Lung (tissue), 12 donors: Measurements from ENCODE around the gene TRIM10. TPM values are rescaled to one million over a fixed set of nuclear protein-coding genes. Genes with fewer than 3 reads are reported as not detected.

Source experiments
- ATAC-seq: fragments of 200-7000 bp; cut with Tn5 transposase; one replicate; pipeline ENCODE4 v1.9.1; 2020; ENCODE audit warnings: moderate number of reproducible peaks; ENCODE audit not compliant: insufficient read depth, low FRiP score
- DNase-seq, 3 donors: peaks; one replicate each; pipeline ENCODE4 v3.0.0-alpha.2; 2013 to 2017
- H3K27ac ChIP-seq, 2 donors: one replicate each; pipeline ENCODE4 v1.5.1; 2013; ENCODE audit warnings: mild to moderate bottlenecking in 2 of 2, moderate library complexity in 2 of 2, control low read depth in 1 of 2, inconsistent platforms in 1 of 2, low read depth in 1 of 2, low read length in 1 of 2
- H3K27me3 ChIP-seq, 3 donors: one replicate each; pipeline ENCODE4 v1.5.1; 2013; ENCODE audit warnings: low read length in 2 of 3; ENCODE audit not compliant: control insufficient read depth in 3 of 3, insufficient read depth in 3 of 3
- H3K36me3 ChIP-seq, 4 donors: one replicate each; pipeline ENCODE4 v1.5.1; 2013; ENCODE audit warnings: low read length in 4 of 4, mild to moderate bottlenecking in 1 of 4, moderate library complexity in 1 of 4; ENCODE audit not compliant: control insufficient read depth in 4 of 4, insufficient read depth in 4 of 4
- H3K4me1 ChIP-seq, 5 donors: one replicate each; pipeline ENCODE4 v1.5.1; 2013; ENCODE audit warnings: low read length in 5 of 5, mild to moderate bottlenecking in 2 of 5, moderate library complexity in 1 of 5; ENCODE audit not compliant: control insufficient read depth in 5 of 5, insufficient read depth in 5 of 5
- H3K4me3 ChIP-seq: one replicate; pipeline ENCODE4 v1.5.1; 2013; ENCODE audit warnings: mild to moderate bottlenecking, control low read depth, moderate library complexity
- H3K9ac ChIP-seq, 2 donors: one replicate each; pipeline ENCODE4 v1.5.1; 2013; ENCODE audit warnings: low read length in 2 of 2, control low read depth in 1 of 2; ENCODE audit not compliant: insufficient read depth in 1 of 2
- H3K9me3 ChIP-seq, 4 donors: one replicate each; pipeline ENCODE4 v1.5.1; 2013; ENCODE audit warnings: low read length in 3 of 4, mild to moderate bottlenecking in 1 of 4, moderate library complexity in 1 of 4; ENCODE audit not compliant: control insufficient read depth in 4 of 4, insufficient read depth in 3 of 4
- WGBS, 2 donors: extraction: QIAGEN DNeasy Blood & Tissue Kit; methylation state at CpG; one replicate each; pipeline ENCODE4 v1.1.7; 2013; 5-methylcytosine and 5-hydroxymethylcytosine counted together
- polyA plus RNA-seq, 2 donors: library from polyadenylated mRNA; stranded (reverse); fragments of 200-250 nt; gene quantifications; one replicate each; pipeline ENCODE4 v1.2.1, GENCODE V29; 2013
- total RNA-seq, 2 donors: library from RNA; depleted of rRNA in 1 of 2; stranded (reverse); fragments of >200 nt in 1 of 2; gene quantifications; one replicate each; pipeline ENCODE4 v1.2.1, GENCODE V29; 2014 to 2021
- TF ChIP-seq, protein P1 (sequence below): IDR thresholded peaks from 2 replicates; pipeline ENCODE4 v1.5.1; 2012; ENCODE audit warnings: mild to moderate bottlenecking; ENCODE audit errors: control extremely low read depth, extremely low read depth
- donor health status: control.
- donor health status: control.
- donor health status: Bipolar disorder and iron deficiency.
- donor health status: healthy.
- donor health status: DM: yes; HTN: yes; CAD: no.

Gene TRIM10
- total and polyA plus RNA-seq, 4 donors, result 0.06 to 1.8 (median 0.09) TPM

DNA sequence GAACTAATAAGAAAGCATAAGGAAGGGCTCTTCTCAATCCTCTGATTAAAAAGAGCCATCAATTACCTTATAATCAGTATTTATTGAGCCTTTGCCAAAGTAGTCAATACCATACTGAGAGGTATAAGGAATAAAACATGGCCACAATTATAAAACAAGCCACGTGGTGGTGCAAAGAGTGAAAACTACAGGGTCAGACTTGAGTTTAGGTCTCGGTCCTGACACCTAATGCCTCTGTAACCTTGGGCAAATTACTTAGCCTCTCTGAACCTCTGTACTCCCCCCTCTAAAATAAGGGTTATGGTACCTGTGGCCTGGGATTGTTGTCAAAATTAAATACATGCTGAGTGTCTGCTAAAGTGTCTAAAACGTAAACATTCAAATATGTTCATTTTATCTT is 11.8 kb downstream of the TRIM10 start:
- ATAC-seq, result no peak
- H3K9ac ChIP-seq, result no peak overlapping the region
- H3K4me1 ChIP-seq, result no peaks in the 10 kb centered on the region
- 63 to 75% methylated on average over 3 of the region's 3 CpGs for WGBS, 2 donors
- TF ChIP-seq, protein P1, sequence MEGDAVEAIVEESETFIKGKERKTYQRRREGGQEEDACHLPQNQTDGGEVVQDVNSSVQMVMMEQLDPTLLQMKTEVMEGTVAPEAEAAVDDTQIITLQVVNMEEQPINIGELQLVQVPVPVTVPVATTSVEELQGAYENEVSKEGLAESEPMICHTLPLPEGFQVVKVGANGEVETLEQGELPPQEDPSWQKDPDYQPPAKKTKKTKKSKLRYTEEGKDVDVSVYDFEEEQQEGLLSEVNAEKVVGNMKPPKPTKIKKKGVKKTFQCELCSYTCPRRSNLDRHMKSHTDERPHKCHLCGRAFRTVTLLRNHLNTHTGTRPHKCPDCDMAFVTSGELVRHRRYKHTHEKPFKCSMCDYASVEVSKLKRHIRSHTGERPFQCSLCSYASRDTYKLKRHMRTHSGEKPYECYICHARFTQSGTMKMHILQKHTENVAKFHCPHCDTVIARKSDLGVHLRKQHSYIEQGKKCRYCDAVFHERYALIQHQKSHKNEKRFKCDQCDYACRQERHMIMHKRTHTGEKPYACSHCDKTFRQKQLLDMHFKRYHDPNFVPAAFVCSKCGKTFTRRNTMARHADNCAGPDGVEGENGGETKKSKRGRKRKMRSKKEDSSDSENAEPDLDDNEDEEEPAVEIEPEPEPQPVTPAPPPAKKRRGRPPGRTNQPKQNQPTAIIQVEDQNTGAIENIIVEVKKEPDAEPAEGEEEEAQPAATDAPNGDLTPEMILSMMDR, result no peak
- no peaks in the 10 kb centered on the region for H3K36me3 ChIP-seq
- no peak overlapping the region for H3K27ac ChIP-seq
- H3K4me3 ChIP-seq, result no peak overlapping the region
- no peaks in the 10 kb centered on the region for H3K9me3 ChIP-seq
- no peak for DNase-seq
- peaks cover 0 to 16% (median 2%) of the 10 kb centered on the region in 3 donors for H3K27me3 ChIP-seq

DNA sequence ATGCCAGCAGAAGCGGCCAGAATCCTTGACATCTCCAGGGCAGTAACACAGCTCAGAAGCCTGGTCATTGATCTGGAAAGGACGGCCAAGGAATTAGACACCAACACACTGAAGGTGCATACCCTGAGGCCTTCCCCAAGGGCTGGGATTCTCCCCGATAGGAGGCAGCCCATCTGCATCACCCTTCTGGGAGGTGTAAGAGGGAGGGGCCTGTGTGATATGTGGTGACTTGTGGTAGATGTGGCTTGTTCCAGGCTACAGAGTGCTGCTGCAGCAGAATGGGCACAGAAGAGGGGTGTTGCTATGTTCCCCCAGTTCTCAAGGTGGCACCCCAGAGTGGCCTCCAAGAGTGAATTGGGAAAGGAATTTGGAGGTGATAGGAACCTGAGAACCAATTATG is 13.9 kb downstream of the TRIM10 start:
- H3K27ac ChIP-seq, result no peak overlapping the region
- no peaks in the 10 kb centered on the region for H3K36me3 ChIP-seq
- no peaks in the 10 kb centered on the region for H3K4me1 ChIP-seq
- WGBS, 2 donors, result 85 to 87% methylated on average over 3 of the region's 3 CpGs
- ATAC-seq (no peak), DNase-seq (no peak)
- H3K9me3 ChIP-seq, result no peaks in the 10 kb centered on the region
- H3K9ac ChIP-seq, result no peak overlapping the region
- TF ChIP-seq, protein P1, result no peak
- H3K27me3 ChIP-seq, result peaks cover 0 to 18% (median 2%) of the 10 kb centered on the region in 3 donors
- H3K4me3 ChIP-seq, result no peak overlapping the region

DNA sequence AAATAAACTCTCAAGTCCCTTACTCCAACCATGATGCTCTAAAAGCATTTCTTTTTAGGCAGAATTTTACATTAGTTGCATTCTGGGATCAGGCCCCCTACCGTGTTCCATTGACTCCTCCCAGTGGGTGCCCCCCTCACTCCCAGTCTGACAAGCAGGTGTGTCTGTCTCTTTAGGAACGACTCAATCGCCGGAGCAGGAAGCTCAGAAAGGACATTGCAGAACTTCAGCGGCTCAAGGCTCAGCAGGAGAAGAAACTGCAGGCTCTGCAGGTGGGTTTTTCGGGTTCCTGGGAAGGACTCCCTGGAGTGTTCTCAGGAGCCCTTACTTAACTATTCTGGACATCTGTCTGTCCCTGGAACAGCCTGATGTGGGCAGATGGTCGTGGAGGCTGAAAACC is 15.2 kb downstream of the TRIM10 start:
- WGBS, 2 donors, result 59 to 65% methylated on average over 7 of the region's 7 CpGs
- Histone ChIP-seq H3K9ac (no peak overlapping the region), H3K27ac (no peak overlapping the region), H3K4me1 (no peaks in the 10 kb centered on the region), H3K36me3 (no peaks in the 10 kb centered on the region), H3K9me3 (no peaks in the 10 kb centered on the region), H3K4me3 (no peak overlapping the region), H3K27me3 (peaks cover 0 to 24% (median 2%) of the 10 kb centered on the region in 3 donors)
- TF ChIP-seq, protein P1, result no peak
- DNase-seq (no peak), ATAC-seq (no peak)

DNA sequence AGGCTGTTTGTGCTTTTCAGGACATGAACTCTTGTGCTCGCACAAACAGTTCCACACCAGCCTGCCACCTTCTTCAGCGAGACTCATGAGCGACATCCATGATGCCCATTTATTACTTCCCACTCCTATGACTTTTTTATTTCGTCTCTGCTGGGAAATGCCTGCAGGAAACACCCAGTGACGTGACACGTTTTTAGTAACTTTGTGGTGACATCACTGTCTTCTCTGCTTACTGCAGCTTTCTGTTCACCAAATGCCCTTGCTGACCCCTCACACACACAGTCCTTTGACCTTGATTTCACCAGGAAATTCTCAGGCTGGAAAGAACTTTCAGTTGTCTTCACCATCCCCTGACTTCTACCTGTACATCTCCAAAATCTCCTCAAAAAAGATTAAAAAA is 16.2 kb downstream of the TRIM10 start:
- DNase-seq (no peak), ATAC-seq (no peak)
- Histone ChIP-seq H3K27ac (no peak overlapping the region), H3K9ac (no peak overlapping the region), H3K4me1 (no peaks in the 10 kb centered on the region), H3K36me3 (no peaks in the 10 kb centered on the region), H3K27me3 (peaks cover 0 to 20% (median 2%) of the 10 kb centered on the region in 3 donors), H3K4me3 (no peak overlapping the region), H3K9me3 (no peaks in the 10 kb centered on the region)
- TF ChIP-seq, protein P1, result no peak
- 65 to 67% methylated on average over 6 of the region's 6 CpGs for WGBS, 2 donors
